A673 (cell line): Measurements from ENCODE around the gene GDF3. TPM values are rescaled to one million over a fixed set of nuclear protein-coding genes. Genes with fewer than 3 reads are reported as not detected.

Experiments used
- BruUV-seq: library from RNA; stranded (reverse); fragments of 400-500 nt; replicated peaks from 2 replicates; lab custom pipeline; 2021; lab: Mats Ljungman, UMichigan
- CTCF ChIA-PET: fragments of 300-600 bp; sonication (Branson Sonifier 250); formaldehyde crosslinking; loops from one replicate; lab custom pipeline; 2022; ENCODE audit warnings: antibody characterized with exemption; lab: Charles Lee
- POLR2A ChIA-PET: fragments of 300-600 bp; sonication (Branson Sonifier 250); formaldehyde crosslinking; loops from one replicate; lab custom pipeline; 2022; ENCODE audit warnings: antibody characterized with exemption; ENCODE audit not compliant: low non-redundant PET; lab: Charles Lee
- DNase-seq: peaks from one replicate; pipeline ENCODE4 v3.0.0-alpha.2; 2015; ENCODE audit warnings: low spot score
- H3K27ac ChIP-seq: fragments of 200-600 bp; sonication (generic); 2 replicates; pipeline ENCODE4 v1.5.1; 2016; ENCODE audit warnings: mixed run types, low read depth, mild to moderate bottlenecking, mixed read lengths, antibody characterized with exemption, low read length; ENCODE audit not compliant: poor library complexity, severe bottlenecking
- H3K27me3 ChIP-seq: fragments of 200-600 bp; sonication (generic); replicated peaks from 2 replicates; pipeline ENCODE4 v1.6.1; 2017; ENCODE audit warnings: mixed run types, low read depth, mild to moderate bottlenecking, mixed read lengths, antibody characterized with exemption, low read length; ENCODE audit not compliant: insufficient read depth, poor library complexity
- H3K36me3 ChIP-seq: fragments of 200-600 bp; sonication (generic); 2 replicates; pipeline ENCODE4 v1.6.1; 2016; ENCODE audit warnings: mixed run types, mild to moderate bottlenecking, mixed read lengths, antibody characterized with exemption, low read length; ENCODE audit not compliant: insufficient read depth, poor library complexity, severe bottlenecking
- H3K4me1 ChIP-seq: fragments of 200-600 bp; sonication (generic); 2 replicates; pipeline ENCODE4 v1.6.1; 2017; ENCODE audit warnings: mixed run types, mild to moderate bottlenecking, mixed read lengths, antibody characterized with exemption, low read length; ENCODE audit not compliant: insufficient read depth, poor library complexity, severe bottlenecking
- H3K4me3 ChIP-seq: fragments of 200-600 bp; sonication (generic); 2 replicates; pipeline ENCODE4 v1.5.1; 2016; ENCODE audit warnings: low read depth, mixed run types, mild to moderate bottlenecking, mixed read lengths, low read length; ENCODE audit not compliant: poor library complexity, severe bottlenecking
- H3K9me3 ChIP-seq: fragments of 200-600 bp; sonication (generic); 2 replicates; pipeline ENCODE4 v1.6.1; 2016; ENCODE audit warnings: mixed run types, low read depth, mild to moderate bottlenecking, mixed read lengths, antibody characterized with exemption, low read length; ENCODE audit not compliant: poor library complexity, severe bottlenecking
- EZH2 ChIP-seq: fragments of 200-600 bp; sonication (generic); IDR thresholded peaks from 2 replicates; pipeline ENCODE4 v1.6.1; 2017; ENCODE audit warnings: borderline replicate concordance, low read depth, mild to moderate bottlenecking, mixed read lengths, antibody characterized with exemption, low read length; ENCODE audit not compliant: poor library complexity, severe bottlenecking
- intact Hi-C: fragments of 100-400 bp; cut with micrococcal nuclease; formaldehyde crosslinking; loops from one replicate; pipeline ENCODE4 v1.10.0; 2022; ENCODE audit not compliant: unreplicated experiment
- total RNA-seq: library from RNA; stranded (reverse); gene quantifications from 2 replicates; pipeline ENCODE4 v1.2.3, GENCODE V29; 2021
- TF ChIP-seq, protein P1 (sequence below): fragments of 300-800, 200-600 bp; sonication (generic); conservative IDR thresholded peaks from 2 replicates; pipeline ENCODE4 v1.5.1; 2017; ENCODE audit warnings: low read depth, mild to moderate bottlenecking, antibody characterized with exemption, low read length, moderate library complexity, mixed read lengths

GDF3 gene
- total RNA-seq, 1 experiment from 2014 or later = not detected

DNA sequence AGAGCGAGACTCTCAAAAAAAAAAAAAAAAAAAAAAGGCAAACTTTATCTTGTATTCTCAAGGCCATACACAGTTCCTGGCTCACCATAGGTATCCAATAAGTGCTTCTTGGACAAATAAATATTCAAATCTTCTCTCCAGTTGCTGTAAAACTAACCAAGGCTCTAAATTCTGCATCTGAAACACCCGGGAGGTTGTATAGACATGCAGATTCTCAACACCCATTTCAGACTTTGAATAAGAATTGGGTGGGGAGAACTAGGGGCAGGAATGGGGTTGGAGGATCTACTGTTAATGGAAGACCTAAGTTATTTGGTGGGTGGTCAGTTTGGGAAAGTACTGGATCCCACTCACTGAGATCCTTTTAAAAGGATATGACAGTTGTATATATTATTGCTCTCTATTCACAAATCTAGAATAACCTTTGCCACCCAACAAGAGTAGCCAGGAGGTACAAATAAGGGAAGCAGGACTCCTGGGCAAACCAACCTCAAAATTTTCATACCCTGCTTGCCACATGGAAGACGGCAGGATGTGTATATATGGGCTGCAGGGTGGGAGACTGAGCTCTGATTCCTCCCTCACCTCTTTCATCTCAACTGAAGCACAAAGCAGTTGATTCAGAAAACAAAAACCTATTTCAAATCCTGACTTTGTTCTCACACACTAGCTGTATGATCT, 879 bp downstream of the GDF3 start:
- no TSS peak for BruUV-seq
- TF ChIP-seq EZH2 = no peak
- TF ChIP-seq, protein P1, sequence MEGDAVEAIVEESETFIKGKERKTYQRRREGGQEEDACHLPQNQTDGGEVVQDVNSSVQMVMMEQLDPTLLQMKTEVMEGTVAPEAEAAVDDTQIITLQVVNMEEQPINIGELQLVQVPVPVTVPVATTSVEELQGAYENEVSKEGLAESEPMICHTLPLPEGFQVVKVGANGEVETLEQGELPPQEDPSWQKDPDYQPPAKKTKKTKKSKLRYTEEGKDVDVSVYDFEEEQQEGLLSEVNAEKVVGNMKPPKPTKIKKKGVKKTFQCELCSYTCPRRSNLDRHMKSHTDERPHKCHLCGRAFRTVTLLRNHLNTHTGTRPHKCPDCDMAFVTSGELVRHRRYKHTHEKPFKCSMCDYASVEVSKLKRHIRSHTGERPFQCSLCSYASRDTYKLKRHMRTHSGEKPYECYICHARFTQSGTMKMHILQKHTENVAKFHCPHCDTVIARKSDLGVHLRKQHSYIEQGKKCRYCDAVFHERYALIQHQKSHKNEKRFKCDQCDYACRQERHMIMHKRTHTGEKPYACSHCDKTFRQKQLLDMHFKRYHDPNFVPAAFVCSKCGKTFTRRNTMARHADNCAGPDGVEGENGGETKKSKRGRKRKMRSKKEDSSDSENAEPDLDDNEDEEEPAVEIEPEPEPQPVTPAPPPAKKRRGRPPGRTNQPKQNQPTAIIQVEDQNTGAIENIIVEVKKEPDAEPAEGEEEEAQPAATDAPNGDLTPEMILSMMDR = no peak
- Histone ChIP-seq H3K9me3 (no peaks in the 10 kb centered on the region), H3K4me1 (peaks cover 4% of the 10 kb centered on the region), H3K27me3 (no peaks in the 10 kb centered on the region), H3K4me3 (no peak overlapping the region), H3K27ac (no peak overlapping the region), H3K36me3 (no peaks in the 10 kb centered on the region)
- DNase-seq = no peak
- intact Hi-C loops = no loop called here
- POLR2A ChIA-PET = no interaction called here
- CTCF ChIA-PET = no interaction called here

DNA sequence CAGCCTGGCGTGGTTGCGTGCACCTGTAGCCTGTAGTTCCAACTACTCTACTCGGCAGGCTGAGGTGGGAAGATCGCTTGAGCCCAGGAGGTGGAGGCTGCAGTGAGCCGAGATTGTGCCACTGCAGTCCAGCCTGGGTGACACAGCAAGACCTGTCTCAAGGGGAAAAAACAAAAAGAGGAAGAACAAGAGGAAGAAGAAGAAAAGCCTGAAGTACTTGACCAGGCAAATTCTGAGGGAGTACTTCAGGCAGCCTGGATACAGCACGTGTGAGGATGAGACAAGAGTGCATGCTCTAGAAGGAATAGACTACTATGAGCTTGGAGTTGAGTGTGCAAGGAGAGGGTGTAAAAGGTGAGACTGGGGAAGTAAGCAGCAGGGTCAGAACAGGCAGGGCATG, 1.8 kb downstream of the GDF3 start:
- no TSS peak for BruUV-seq
- POLR2A ChIA-PET = no interaction called here

DNA sequence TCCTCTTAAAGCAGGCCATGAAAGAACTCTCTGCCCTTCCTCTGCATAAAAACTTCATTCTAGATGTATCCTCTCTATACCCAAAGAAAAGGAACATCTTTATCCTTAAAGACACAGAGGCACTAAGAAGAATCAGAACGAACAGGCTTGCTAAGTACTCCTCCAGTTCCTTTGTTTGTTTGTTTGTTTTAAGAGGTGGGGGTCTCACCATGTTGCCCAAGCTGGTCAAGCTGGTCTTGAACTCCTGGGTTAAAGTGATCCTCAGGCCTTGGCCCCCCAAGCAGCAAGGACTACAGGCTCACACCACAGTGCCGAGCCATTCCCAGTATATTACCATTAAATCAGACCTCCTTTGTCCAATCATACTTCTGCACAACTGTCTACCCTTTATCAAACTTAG, 14.0 kb downstream of the GDF3 start:
- intact Hi-C loops = no loop called here
- Histone ChIP-seq H3K4me1 (no peaks in the 10 kb centered on the region), H3K36me3 (no peaks in the 10 kb centered on the region), H3K4me3 (no peak overlapping the region), H3K27me3 (no peaks in the 10 kb centered on the region), H3K27ac (no peak overlapping the region), H3K9me3 (no peaks in the 10 kb centered on the region)
- TF ChIP-seq EZH2 = no peak
- ChIA-PET POLR2A (no interaction called here), CTCF (no interaction called here)
- no TSS peak for BruUV-seq
- DNase-seq = no peak

More for the DNA sequence above, 1.8 kb downstream of the GDF3 start:
- no peak for TF ChIP-seq EZH2
- TF ChIP-seq, protein P1 = no peak
- no peak overlapping the region for H3K4me3 ChIP-seq
- CTCF ChIA-PET = no interaction called here
- H3K27me3 ChIP-seq = no peaks in the 10 kb centered on the region
- H3K9me3 ChIP-seq = no peaks in the 10 kb centered on the region
- DNase-seq = no peak
- H3K27ac ChIP-seq = no peak overlapping the region
- H3K36me3 ChIP-seq = no peaks in the 10 kb centered on the region
- peaks cover 4% of the 10 kb centered on the region for H3K4me1 ChIP-seq
- intact Hi-C loops = no loop called here
